Choroid plexus epithelial cell (primary cell): ENCODE results near the gene URI1.

Experiments used
- DNase-seq: peaks from one replicate; pipeline ENCODE4 v3.0.0-alpha.2; 2010; ENCODE audit warnings: low read depth
- H3K4me3 ChIP-seq: 2 replicates; pipeline ENCODE4 v1.5.1; 2011; ENCODE audit warnings: low read depth, mild to moderate bottlenecking, control low read depth, low read length, moderate library complexity
- TF ChIP-seq, protein P1 (sequence below): conservative IDR thresholded peaks from 2 replicates; pipeline ENCODE4 v1.5.1; 2011; ENCODE audit warnings: low read depth, mild to moderate bottlenecking, control low read depth, inconsistent platforms, low read length, moderate library complexity

URI1 gene

DNA sequence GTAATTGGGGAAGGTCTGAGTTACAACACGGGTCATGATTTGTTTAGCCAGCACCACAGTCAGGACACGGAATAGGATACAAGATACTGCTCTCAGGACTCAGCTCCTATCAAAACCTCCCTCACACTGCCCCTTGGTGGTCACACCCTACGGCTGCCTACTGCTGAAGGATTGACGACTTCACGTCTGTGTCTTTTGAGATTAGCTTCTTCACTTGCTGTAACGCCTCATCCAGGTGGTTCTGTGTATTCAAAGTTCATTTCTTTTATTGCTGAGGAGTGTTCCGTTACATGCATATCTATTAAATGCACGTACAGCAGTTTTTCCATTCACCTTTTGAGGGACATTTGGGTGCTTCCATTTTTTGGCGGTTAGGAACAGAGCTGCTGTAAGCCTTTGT is 46.3 kb downstream of the URI1 start:
- TF ChIP-seq, protein P1, sequence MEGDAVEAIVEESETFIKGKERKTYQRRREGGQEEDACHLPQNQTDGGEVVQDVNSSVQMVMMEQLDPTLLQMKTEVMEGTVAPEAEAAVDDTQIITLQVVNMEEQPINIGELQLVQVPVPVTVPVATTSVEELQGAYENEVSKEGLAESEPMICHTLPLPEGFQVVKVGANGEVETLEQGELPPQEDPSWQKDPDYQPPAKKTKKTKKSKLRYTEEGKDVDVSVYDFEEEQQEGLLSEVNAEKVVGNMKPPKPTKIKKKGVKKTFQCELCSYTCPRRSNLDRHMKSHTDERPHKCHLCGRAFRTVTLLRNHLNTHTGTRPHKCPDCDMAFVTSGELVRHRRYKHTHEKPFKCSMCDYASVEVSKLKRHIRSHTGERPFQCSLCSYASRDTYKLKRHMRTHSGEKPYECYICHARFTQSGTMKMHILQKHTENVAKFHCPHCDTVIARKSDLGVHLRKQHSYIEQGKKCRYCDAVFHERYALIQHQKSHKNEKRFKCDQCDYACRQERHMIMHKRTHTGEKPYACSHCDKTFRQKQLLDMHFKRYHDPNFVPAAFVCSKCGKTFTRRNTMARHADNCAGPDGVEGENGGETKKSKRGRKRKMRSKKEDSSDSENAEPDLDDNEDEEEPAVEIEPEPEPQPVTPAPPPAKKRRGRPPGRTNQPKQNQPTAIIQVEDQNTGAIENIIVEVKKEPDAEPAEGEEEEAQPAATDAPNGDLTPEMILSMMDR, result no peak
- no peak overlapping the region for H3K4me3 ChIP-seq
- no peak for DNase-seq

DNA sequence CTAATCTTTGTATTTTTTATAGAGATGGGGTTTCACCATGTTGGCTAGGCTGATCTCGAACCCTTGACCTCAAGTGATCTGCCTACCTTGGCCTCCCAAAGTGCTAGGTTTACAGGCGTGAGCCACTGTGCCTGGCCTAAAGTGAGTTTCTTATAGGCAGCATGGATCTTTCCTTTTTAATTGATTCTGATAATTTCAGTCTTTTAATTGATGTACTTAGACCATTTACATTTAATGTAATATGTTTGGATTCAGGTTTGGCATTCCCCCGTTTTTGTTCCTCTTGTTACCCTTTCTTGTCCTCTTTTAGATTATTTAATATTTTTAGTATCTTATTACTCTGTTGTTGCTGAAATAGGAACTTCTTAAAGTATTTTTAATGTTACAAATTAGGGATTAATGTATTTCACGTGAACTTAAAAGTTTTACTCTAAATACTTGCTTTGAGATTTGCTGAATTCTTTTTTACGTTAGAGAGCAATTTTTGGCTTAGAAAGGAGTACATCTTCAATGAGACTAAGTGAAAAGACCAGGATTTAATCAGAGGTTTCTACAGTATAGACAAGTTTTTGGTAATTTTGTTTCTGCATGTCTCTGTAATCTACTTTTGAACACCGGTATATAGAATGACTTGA is 50.3 kb downstream of the URI1 start:
- no peak overlapping the region for H3K4me3 ChIP-seq
- DNase-seq, result no peak
- TF ChIP-seq, protein P1, result no peak

DNA sequence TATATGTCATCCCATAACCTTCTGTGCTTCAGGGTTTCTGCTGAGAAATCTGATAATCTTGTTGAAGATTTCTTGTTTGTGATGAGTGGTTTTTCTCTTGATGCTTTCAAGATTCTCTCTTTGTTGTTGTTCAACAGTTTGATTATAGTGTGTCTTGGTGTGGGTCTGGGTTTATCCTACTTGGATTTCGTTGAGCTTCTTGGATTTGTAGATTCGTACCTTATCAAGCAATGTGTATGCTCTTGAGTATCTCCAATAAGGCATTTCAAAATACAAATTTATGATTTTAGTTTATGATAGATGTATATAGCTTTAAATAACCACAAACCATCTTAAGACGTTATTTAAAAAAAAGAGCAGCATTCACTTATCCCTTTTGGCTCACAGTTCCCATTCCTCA is 57.5 kb downstream of the URI1 start:
- DNase-seq, result no peak
- H3K4me3 ChIP-seq, result no peak overlapping the region
- TF ChIP-seq, protein P1, result no peak

DNA sequence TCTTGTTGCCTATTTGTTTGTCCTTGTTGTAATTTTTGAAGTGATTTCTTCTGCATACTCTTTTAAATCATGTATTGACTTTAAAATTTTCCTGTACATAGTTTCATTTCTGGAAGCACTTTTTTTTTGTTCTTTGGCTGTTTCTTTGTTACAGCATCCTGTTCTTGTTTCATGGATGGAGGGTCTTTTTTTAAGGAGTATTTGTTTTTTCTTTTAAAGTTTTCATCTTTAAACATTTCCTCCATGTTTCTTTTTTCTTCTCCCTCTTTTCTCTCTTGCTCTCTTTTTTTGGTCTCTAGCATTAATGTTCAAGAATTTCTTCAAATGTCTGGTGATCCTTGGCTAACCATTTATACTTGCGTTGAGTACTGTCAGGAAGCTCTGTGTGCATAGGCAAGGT is 58.8 kb downstream of the URI1 start:
- DNase-seq, result no peak
- TF ChIP-seq, protein P1, result no peak
- no peak overlapping the region for H3K4me3 ChIP-seq

DNA sequence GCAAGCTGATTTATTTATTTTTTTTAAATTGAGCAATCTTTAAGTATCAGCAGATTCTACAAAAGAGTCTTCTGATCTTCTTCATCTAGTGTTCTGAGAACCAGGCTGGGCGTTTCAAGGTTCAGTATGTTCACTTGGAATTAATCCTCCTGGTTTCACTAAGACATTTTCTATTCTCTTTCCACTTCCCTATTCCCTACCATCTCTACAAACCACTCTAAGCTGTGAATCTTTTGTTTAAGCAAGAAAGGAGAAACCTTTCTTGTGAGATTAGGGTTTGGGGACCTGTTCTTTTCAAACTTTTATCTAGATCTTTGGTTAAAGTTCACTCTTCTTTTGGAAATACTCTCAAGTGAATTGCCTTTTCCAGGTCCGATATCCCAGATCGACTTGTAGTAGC is 59.3 kb downstream of the URI1 start:
- TF ChIP-seq, protein P1, result no peak
- no peak overlapping the region for H3K4me3 ChIP-seq
- DNase-seq, result no peak

DNA sequence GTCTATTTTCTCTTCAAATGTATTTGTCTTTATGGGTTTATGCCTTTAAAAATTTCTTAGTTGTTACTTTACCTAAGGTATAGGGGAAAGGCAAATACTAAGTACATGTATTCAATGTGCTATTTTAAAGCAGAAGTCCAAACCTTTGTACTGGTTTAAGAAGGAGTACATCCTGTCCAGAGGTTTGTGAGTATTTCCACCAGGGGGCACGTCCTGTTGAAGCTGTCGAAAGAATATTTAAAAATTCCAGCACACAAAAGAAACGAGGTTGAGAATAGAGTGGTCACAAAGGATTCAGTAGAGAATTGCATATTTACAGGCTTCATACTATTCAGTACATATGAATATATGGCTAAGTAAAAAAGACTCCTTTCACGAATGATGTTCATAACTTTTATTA is 59.8 kb downstream of the URI1 start:
- TF ChIP-seq, protein P1, result peak; percentile 72
- peak; percentile 79 for DNase-seq
- H3K4me3 ChIP-seq, result no peak overlapping the region

DNA sequence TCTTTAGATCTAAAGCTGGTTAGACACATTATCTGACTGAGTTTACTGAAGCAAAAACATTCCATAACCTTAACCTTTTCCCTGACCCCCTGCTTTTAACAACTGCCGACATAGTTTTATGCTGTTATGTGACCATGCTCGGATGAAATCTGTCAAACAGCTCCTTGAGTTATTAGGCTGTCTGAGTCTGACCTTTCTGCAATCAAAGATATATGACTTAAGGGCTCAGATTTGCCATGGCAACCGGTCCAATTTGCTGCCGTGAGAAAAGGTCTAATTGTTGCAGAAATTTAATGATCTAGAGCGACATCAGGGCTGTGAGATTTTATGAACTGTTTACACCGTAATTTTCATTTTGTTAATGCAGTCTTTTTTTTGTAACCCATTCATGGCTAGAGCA is 61.8 kb downstream of the URI1 start:
- H3K4me3 ChIP-seq, result no peak overlapping the region
- DNase-seq, result peak; percentile 20
- TF ChIP-seq, protein P1, result no peak
